Bronchial epithelial cell (primary cell): Measurements from ENCODE around the gene TOMM7. TPM values are rescaled to one million over a fixed set of nuclear protein-coding genes. Genes with fewer than 3 reads are reported as not detected.
A peak's percentile ranks its signal among the peaks of the same experiment; 100 is the strongest.
"Not testable (repeated sequence)": the region's sequence is repeated elsewhere in the genome, so short reads cannot be mapped to it uniquely, and the experiment has no call there.

Source experiments
- DNase-seq: peaks from one replicate; pipeline ENCODE4 v3.0.0-alpha.2; 2010; ENCODE audit warnings: low read depth
- FAIRE-seq: peaks from 2 replicates; lab custom pipeline; 2011; peaks lifted over from hg19 to GRCh38; lab: Jason Lieb, UNC
- H3K27me3 ChIP-seq: 2 replicates; pipeline ENCODE4 v1.5.1; 2011; ENCODE audit warnings: low read length; ENCODE audit not compliant: control insufficient read depth, insufficient read depth
- H3K36me3 ChIP-seq: 2 replicates; pipeline ENCODE4 v1.5.1; 2011; ENCODE audit warnings: low read length; ENCODE audit not compliant: control insufficient read depth, insufficient read depth
- H3K4me3 ChIP-seq: 2 replicates; pipeline ENCODE4 v1.5.1; 2011; ENCODE audit warnings: mild to moderate bottlenecking, low read depth, low read length, control low read depth
- CTCF ChIP-seq: IDR thresholded peaks from 2 replicates; pipeline ENCODE4 v1.5.1; 2011; ENCODE audit warnings: mild to moderate bottlenecking, moderate library complexity, low read length, control low read depth, inconsistent platforms; ENCODE audit not compliant: insufficient read depth, severe bottlenecking
- total RNA-seq: library from RNA; depleted of rRNA; stranded (reverse); fragments of >200 nt; gene quantifications from 2 replicates; pipeline ENCODE4 v1.2.1, GENCODE V29; 2014

The TOMM7 gene
- total RNA-seq, 1 donor from 2014 or later = 233 TPM

GRCh38 chr7:22799633-22800032, 23.0 kb downstream of the TOMM7 start:
- FAIRE-seq = no peak
- Histone ChIP-seq H3K27me3 (no peaks in the 10 kb centered on the region), H3K36me3 (no peaks in the 10 kb centered on the region)

GRCh38 chr7:22793593-22794462, 28.8 kb downstream of the TOMM7 start:
- Histone ChIP-seq H3K4me3 (no peak overlapping the region), H3K36me3 (no peaks in the 10 kb centered on the region), H3K27me3 (no peaks in the 10 kb centered on the region)
- FAIRE-seq (no peak), DNase-seq (no peak)
- TF ChIP-seq CTCF = no peak

More at GRCh38 chr7:22799633-22800032, 23.0 kb downstream of the TOMM7 start:
- DNase-seq = peak; percentile 33
- H3K4me3 ChIP-seq = no peak overlapping the region
- no peak for TF ChIP-seq CTCF

GRCh38 chr7:22791204-22792158, 31.2 kb downstream of the TOMM7 start:
- H3K36me3 ChIP-seq = no peaks in the 10 kb centered on the region
- H3K4me3 ChIP-seq = no peak overlapping the region
- no peak for TF ChIP-seq CTCF
- FAIRE-seq (no peak), DNase-seq (peak; percentile 15)
- no peaks in the 10 kb centered on the region for H3K27me3 ChIP-seq

- H3K36me3 ChIP-seq, DNase-seq, H3K27me3 ChIP-seq, H3K4me3 ChIP-seq, FAIRE-seq: not testable (repeated sequence)
These were observed 32.0 kb downstream of the TOMM7 start for GRCh38 chr7:22790640-22791039.

GRCh38 chr7:22787951-22788350, 34.7 kb downstream of the TOMM7 start:
- Histone ChIP-seq H3K27me3 (no peaks in the 10 kb centered on the region), H3K36me3 (no peaks in the 10 kb centered on the region), H3K4me3 (no peak overlapping the region)
- DNase-seq (no peak), FAIRE-seq (no peak)
- no peak for TF ChIP-seq CTCF
